PC-9 (cell line): ENCODE results near the gene KCTD21.

Experiments
- EZH2 ChIP-seq: fragments of 200-600 bp; sonication (generic); IDR thresholded peaks from 2 replicates; pipeline ENCODE4 v1.8.0; 2017; ENCODE audit warnings: antibody characterized with exemption, low read depth
- TF ChIP-seq, protein P1 (sequence below): fragments of 200-600 bp; sonication (generic); conservative IDR thresholded peaks from 2 replicates; pipeline ENCODE4 v1.6.1; 2017; ENCODE audit warnings: mixed run types, antibody characterized with exemption, mild to moderate bottlenecking, moderate library complexity

DNA sequence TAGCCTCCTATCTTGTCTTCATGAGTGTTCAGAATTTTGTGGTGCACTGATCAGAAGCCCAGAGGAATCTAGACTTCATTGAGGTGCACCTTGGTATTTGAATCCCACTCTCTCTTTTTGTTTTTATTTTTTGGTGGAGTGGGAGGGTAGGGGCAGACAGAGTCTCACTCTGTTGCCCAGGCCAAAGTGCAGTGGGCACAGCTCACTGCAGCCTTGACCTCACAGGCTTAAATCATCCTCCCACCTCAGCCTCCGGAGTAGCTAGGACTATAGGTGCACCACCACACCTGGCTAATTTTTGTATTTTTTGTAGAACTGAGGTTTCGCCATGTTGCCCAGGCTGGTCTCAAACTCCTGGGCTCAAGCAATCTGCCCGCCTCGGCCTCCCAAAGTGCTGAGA, 38.1 kb downstream of the KCTD21 start:
- no peak for TF ChIP-seq EZH2
- TF ChIP-seq, protein P1, sequence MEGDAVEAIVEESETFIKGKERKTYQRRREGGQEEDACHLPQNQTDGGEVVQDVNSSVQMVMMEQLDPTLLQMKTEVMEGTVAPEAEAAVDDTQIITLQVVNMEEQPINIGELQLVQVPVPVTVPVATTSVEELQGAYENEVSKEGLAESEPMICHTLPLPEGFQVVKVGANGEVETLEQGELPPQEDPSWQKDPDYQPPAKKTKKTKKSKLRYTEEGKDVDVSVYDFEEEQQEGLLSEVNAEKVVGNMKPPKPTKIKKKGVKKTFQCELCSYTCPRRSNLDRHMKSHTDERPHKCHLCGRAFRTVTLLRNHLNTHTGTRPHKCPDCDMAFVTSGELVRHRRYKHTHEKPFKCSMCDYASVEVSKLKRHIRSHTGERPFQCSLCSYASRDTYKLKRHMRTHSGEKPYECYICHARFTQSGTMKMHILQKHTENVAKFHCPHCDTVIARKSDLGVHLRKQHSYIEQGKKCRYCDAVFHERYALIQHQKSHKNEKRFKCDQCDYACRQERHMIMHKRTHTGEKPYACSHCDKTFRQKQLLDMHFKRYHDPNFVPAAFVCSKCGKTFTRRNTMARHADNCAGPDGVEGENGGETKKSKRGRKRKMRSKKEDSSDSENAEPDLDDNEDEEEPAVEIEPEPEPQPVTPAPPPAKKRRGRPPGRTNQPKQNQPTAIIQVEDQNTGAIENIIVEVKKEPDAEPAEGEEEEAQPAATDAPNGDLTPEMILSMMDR: no peak
